Naive thymus-derived CD4-positive, alpha-beta T cell (primary cell): Measurements from ENCODE around the gene DYRK1B. TPM values are rescaled to one million over a fixed set of nuclear protein-coding genes. Genes with fewer than 3 reads are reported as not detected.
A peak's percentile ranks its signal among the peaks of the same experiment; 100 is the strongest.

Experiments
- ATAC-seq: fragments of 150-1000 bp; cut with Tn5 transposase; 2 replicates; pipeline ENCODE4 v1.10.0; 2021; ENCODE audit warnings: mild to moderate bottlenecking, moderate library complexity
- CTCF ChIA-PET: fragments of 350-600 bp; sonication (Branson Sonifier 250); formaldehyde crosslinking; loops from one replicate; lab custom pipeline; 2021; ENCODE audit warnings: antibody characterized with exemption; lab: Charles Lee
- POLR2A ChIA-PET: fragments of 350-600 bp; sonication (Branson Sonifier 250); formaldehyde crosslinking; loops from one replicate; lab custom pipeline; 2021; ENCODE audit warnings: antibody characterized with exemption, inconsistent platforms; lab: Charles Lee
- DNase-seq, 9 donors: peaks; one replicate each; pipeline versions ENCODE4 v3.0.0 to v3.0.0-alpha.2; 2020 to 2022; ENCODE audit warnings: mixed read lengths in 1 of 9
- H3K27ac ChIP-seq: one replicate; pipeline ENCODE4 v1.7.0; 2013; ENCODE audit warnings: mild to moderate bottlenecking, low read depth, low read length, moderate library complexity
- H3K27me3 ChIP-seq, 2 donors: one replicate each; pipeline ENCODE4 v1.7.0; 2013; ENCODE audit warnings: low read length in 2 of 2, mild to moderate bottlenecking in 2 of 2, moderate library complexity in 2 of 2; ENCODE audit not compliant: control insufficient read depth in 2 of 2, insufficient read depth in 2 of 2
- H3K36me3 ChIP-seq, 3 experiments: 1 replicate in 2 of 3; 2 replicates in 1 of 3; pipeline ENCODE4 v1.7.0; 2013; ENCODE audit warnings: low read length in 3 of 3, mild to moderate bottlenecking in 3 of 3, moderate library complexity in 1 of 3; ENCODE audit not compliant: insufficient read depth in 3 of 3, control insufficient read depth in 2 of 3
- H3K4me1 ChIP-seq, 2 donors: one replicate each; pipeline ENCODE4 v1.7.0; 2013; ENCODE audit warnings: low read length in 2 of 2, mild to moderate bottlenecking in 2 of 2, moderate library complexity in 1 of 2; ENCODE audit not compliant: control insufficient read depth in 2 of 2, insufficient read depth in 2 of 2
- H3K4me3 ChIP-seq: 2 replicates; pipeline ENCODE4 v1.7.0; 2013; ENCODE audit warnings: mild to moderate bottlenecking, low read length
- H3K9me3 ChIP-seq, 3 experiments: 1 replicate in 2 of 3; 2 replicates in 1 of 3; pipeline ENCODE4 v1.7.0; 2013; ENCODE audit warnings: low read length in 3 of 3; ENCODE audit not compliant: control insufficient read depth in 2 of 3
- H3K27ac Mint-ChIP-seq, 9 donors: one replicate each; pipeline ENCODE4 v1.8.0; 2020 to 2022; ENCODE audit warnings: mixed read lengths in 9 of 9, mild to moderate bottlenecking in 8 of 9, moderate library complexity in 5 of 9, inconsistent platforms in 2 of 9
- H3K27me3 Mint-ChIP-seq, 5 donors: one replicate each; pipeline ENCODE4 v1.8.0; 2021 to 2022; ENCODE audit warnings: mixed read lengths in 5 of 5, mild to moderate bottlenecking in 1 of 5
- H3K36me3 Mint-ChIP-seq, 5 donors: one replicate each; pipeline ENCODE4 v1.8.0; 2020 to 2022; ENCODE audit warnings: mixed read lengths in 5 of 5, mild to moderate bottlenecking in 3 of 5, inconsistent platforms in 1 of 5
- H3K4me1 Mint-ChIP-seq, 7 donors: one replicate each; pipeline ENCODE4 v1.8.0; 2020 to 2022; ENCODE audit warnings: mixed read lengths in 7 of 7, mild to moderate bottlenecking in 3 of 7, inconsistent platforms in 1 of 7
- H3K4me3 Mint-ChIP-seq, 10 donors: one replicate each; pipeline ENCODE4 v1.8.0; 2020 to 2022; ENCODE audit warnings: mild to moderate bottlenecking in 10 of 10, mixed read lengths in 10 of 10, moderate library complexity in 6 of 10, inconsistent platforms in 2 of 10
- H3K9me3 Mint-ChIP-seq, 11 donors: one replicate each; pipeline ENCODE4 v1.8.0; 2020 to 2022; ENCODE audit warnings: mixed read lengths in 11 of 11, mild to moderate bottlenecking in 4 of 11, inconsistent platforms in 1 of 11, moderate library complexity in 1 of 11
- intact Hi-C, 2 donors: fragments of 100-400 bp; cut with micrococcal nuclease; formaldehyde crosslinking; loops; one replicate each; pipeline ENCODE4 v1.15.1; 2023
- polyA plus RNA-seq, 2 donors: library from polyadenylated mRNA; unstranded; fragments of 300-500 nt; fragmentation: Illumina TruSeq; gene quantifications; one replicate each; pipeline ENCODE4 v1.2.3, GENCODE V29; 2021
- total RNA-seq, 6 experiments: library from RNA in 5 of 6; stranded (reverse) in 5 of 6; gene quantifications; 1 replicate in 5 of 6; 2 replicates in 1 of 6; pipeline ENCODE4 v1.2.3 and lab custom pipeline; 2021 to 2026

The DYRK1B gene
- total and polyA plus RNA-seq, 7 experiments from 2014 or later: 3.0 to 38.9 (median 20.2) TPM

DNA sequence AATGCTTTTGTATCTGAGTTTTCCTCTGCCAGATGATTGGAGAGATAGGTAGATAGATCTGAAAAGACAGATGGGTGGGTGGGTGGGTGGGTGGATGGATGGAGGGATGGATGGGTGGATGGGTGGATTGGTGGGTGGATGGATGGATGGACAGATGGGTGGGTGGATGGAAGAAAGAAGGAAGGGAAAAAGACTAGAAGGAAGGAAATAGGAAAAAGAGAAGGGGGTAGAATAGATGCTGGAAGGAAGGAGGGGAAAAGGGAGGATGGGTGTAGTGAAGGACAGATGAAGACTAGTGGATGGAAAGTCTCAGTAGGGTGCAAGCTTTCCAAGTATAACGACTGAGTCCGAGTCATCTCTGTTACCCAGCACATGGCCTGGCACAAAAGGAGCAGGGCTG is 31.2 kb upstream of the DYRK1B start:
- H3K4me3 ChIP-seq: no peak overlapping the region
- no peak overlapping the region for H3K4me3 Mint-ChIP-seq
- no peaks in the 10 kb centered on the region for H3K27me3 Mint-ChIP-seq
- POLR2A ChIA-PET: no interaction called here
- H3K9me3 Mint-ChIP-seq: no peaks in the 10 kb centered on the region
- H3K9me3 ChIP-seq: no peaks in the 10 kb centered on the region
- no peaks in the 10 kb centered on the region for H3K4me1 ChIP-seq
- no peaks in the 10 kb centered on the region for H3K27me3 ChIP-seq
- ATAC-seq (no peak), DNase-seq (no peak)
- peaks cover 0 to 44% (median 12%) of the 10 kb centered on the region in 5 donors for H3K36me3 Mint-ChIP-seq
- H3K36me3 ChIP-seq: peaks cover 0 to 22% (median 0%) of the 10 kb centered on the region in 3 experiments
- no peak overlapping the region for H3K27ac ChIP-seq
- intact Hi-C loops: no loop called here
- CTCF ChIA-PET: no interaction called here
- H3K4me1 Mint-ChIP-seq: peaks cover 0 to 4% (median 0%) of the 10 kb centered on the region in 7 donors
- no peak overlapping the region for H3K27ac Mint-ChIP-seq

GRCh38 chr19:39864118-39864517 is 30.2 kb upstream of the DYRK1B start:
- Histone ChIP-seq H3K36me3 (peaks cover 0 to 16% (median 0%) of the 10 kb centered on the region in 3 experiments), H3K27ac (no peak overlapping the region), H3K9me3 (no peaks in the 10 kb centered on the region), H3K27me3 (no peaks in the 10 kb centered on the region), H3K4me1 (no peaks in the 10 kb centered on the region), H3K4me3 (no peak overlapping the region)
- Mint-ChIP-seq H3K27ac (no peak overlapping the region), H3K9me3 (no peaks in the 10 kb centered on the region), H3K27me3 (peaks cover 0 to 3% (median 0%) of the 10 kb centered on the region in 5 donors), H3K4me1 (peaks cover 0 to 4% (median 0%) of the 10 kb centered on the region in 7 donors), H3K36me3 (peaks cover 0 to 39% (median 12%) of the 10 kb centered on the region in 5 donors), H3K4me3 (no peak overlapping the region)
- ChIA-PET CTCF (interaction anchor here (0.6 kb wide), 1 partner anchor 101 kb away, joined by 3 read pairs; no protein-coding TSS in a partner anchor), POLR2A (no interaction called here)
- intact Hi-C loops: no loop called here
- ATAC-seq (no peak), DNase-seq (no peak)

DNA sequence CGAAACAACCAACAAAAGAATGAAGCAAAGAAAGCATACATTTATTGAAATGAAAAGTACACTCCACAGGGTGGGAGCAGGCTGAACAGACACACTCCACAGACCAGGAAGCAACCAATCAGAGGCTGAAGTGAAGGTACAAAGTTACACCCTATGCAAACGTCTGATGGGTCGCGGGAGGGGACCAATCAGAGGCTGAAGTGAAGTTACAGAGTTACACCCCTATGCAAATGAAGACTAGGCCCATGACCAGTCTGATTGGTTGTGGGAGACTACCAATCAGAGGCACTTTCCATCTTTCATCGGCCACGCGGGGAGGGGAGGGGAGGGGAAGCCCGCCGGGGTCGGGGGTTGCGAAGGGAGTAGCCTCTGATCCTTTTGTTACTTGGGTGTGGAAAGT is 24.6 kb upstream of the DYRK1B start:
- Histone ChIP-seq H3K9me3 (no peaks in the 10 kb centered on the region), H3K27ac (no peak overlapping the region), H3K4me1 (no peaks in the 10 kb centered on the region), H3K27me3 (no peaks in the 10 kb centered on the region), H3K36me3 (no peaks in the 10 kb centered on the region), H3K4me3 (no peak overlapping the region)
- peak in 2 of 9 donors; percentile 73 to 87 for DNase-seq
- Mint-ChIP-seq H3K27me3 (peaks cover 0 to 6% (median 0%) of the 10 kb centered on the region in 5 donors), H3K4me3 (peak overlapping the region in 1 of 10 donors; percentile 74), H3K9me3 (peaks cover 0 to 4% (median 0%) of the 10 kb centered on the region in 11 donors), H3K4me1 (no peaks in the 10 kb centered on the region), H3K36me3 (peaks cover 0 to 12% (median 0%) of the 10 kb centered on the region in 5 donors), H3K27ac (peak overlapping the region in 2 of 9 donors; percentile 31 to 83)
- intact Hi-C loops: loop anchor here in 1 of 2 donors (1.0 kb wide), 2 partner anchors 12 to 24 kb away; partner anchors contain the start of genes DYRK1B and FBL
- no peak for ATAC-seq
- CTCF ChIA-PET: no interaction called here
- POLR2A ChIA-PET: no interaction called here

GRCh38 chr19:39852882-39853281 is 18.9 kb upstream of the DYRK1B start:
- intact Hi-C loops: no loop called here
- Mint-ChIP-seq H3K27me3 (peaks cover 0 to 8% (median 0%) of the 10 kb centered on the region in 5 donors), H3K27ac (no peak overlapping the region), H3K4me3 (no peak overlapping the region), H3K36me3 (peaks cover 0 to 3% (median 0%) of the 10 kb centered on the region in 5 donors), H3K4me1 (no peaks in the 10 kb centered on the region), H3K9me3 (peaks cover 0 to under 1% (median 0%) of the 10 kb centered on the region in 11 donors)
- Histone ChIP-seq H3K4me3 (no peak overlapping the region), H3K27me3 (no peaks in the 10 kb centered on the region), H3K27ac (no peak overlapping the region), H3K4me1 (no peaks in the 10 kb centered on the region), H3K9me3 (no peaks in the 10 kb centered on the region), H3K36me3 (no peaks in the 10 kb centered on the region)
- CTCF ChIA-PET: no interaction called here
- DNase-seq (no peak), ATAC-seq (no peak)
- POLR2A ChIA-PET: interaction anchor here (0.6 kb wide), 1 partner anchor 320 kb away, joined by 5 read pairs; the partner anchor contains the start of gene EID2B

- ATAC-seq: no peak
- Histone ChIP-seq H3K4me1 (peaks cover 6 to 9% of the 10 kb centered on the region in 2 donors), H3K4me3 (no peak overlapping the region), H3K9me3 (no peaks in the 10 kb centered on the region), H3K36me3 (peaks cover 0 to 2% (median 0%) of the 10 kb centered on the region in 3 experiments), H3K27ac (no peak overlapping the region), H3K27me3 (no peaks in the 10 kb centered on the region)
- no peaks in the 10 kb centered on the region for H3K9me3 Mint-ChIP-seq
- intact Hi-C loops: no loop called here
- H3K36me3 Mint-ChIP-seq: peaks cover 0 to 3% (median 0%) of the 10 kb centered on the region in 5 donors
- ChIA-PET CTCF (no interaction called here), POLR2A (no interaction called here)
- no peak overlapping the region for H3K27ac Mint-ChIP-seq
- H3K4me1 Mint-ChIP-seq: peaks cover 8 to 13% (median 9%) of the 10 kb centered on the region in 7 donors
- no peak overlapping the region for H3K4me3 Mint-ChIP-seq
- DNase-seq: no peak
- H3K27me3 Mint-ChIP-seq: peaks cover 0 to 8% (median 0%) of the 10 kb centered on the region in 5 donors
Measured at GRCh38 chr19:39850892-39851291, 16.9 kb upstream of the DYRK1B start.

- H3K4me1 ChIP-seq: peaks cover 13 to 31% of the 10 kb centered on the region in 2 donors
- Mint-ChIP-seq H3K27ac (peak overlapping the region in 2 of 9 donors; percentile 77 to 84), H3K36me3 (peaks cover 0 to 5% (median 0%) of the 10 kb centered on the region in 5 donors), H3K4me1 (peaks cover 25 to 35% (median 27%) of the 10 kb centered on the region in 7 donors), H3K4me3 (peak overlapping the region in 3 of 10 donors; percentile 30 to 78 (median 37)), H3K27me3 (peaks cover 0 to 4% (median 0%) of the 10 kb centered on the region in 5 donors), H3K9me3 (no peaks in the 10 kb centered on the region)
- ChIA-PET CTCF (no interaction called here), POLR2A (interaction anchor here (1.7 kb wide), 1 partner anchor 122 kb away, joined by 4 read pairs; no protein-coding TSS in a partner anchor)
- intact Hi-C loops: loop anchor here in 1 of 2 donors (5.0 kb wide), 2 partner anchors 344 to 594 kb away; partner anchors contain the start of genes MAP3K10 and SERTAD3
- H3K27ac ChIP-seq: no peak overlapping the region
- ATAC-seq (no peak), DNase-seq (no peak)
- H3K9me3 ChIP-seq: no peaks in the 10 kb centered on the region
- H3K4me3 ChIP-seq: no peak overlapping the region
- no peaks in the 10 kb centered on the region for H3K27me3 ChIP-seq
- H3K36me3 ChIP-seq: peaks cover 0 to 3% (median 0%) of the 10 kb centered on the region in 3 experiments
Measured at GRCh38 chr19:39848392-39848791, 14.4 kb upstream of the DYRK1B start.
